ENCODE data around the gene SIN3A. TPM values are rescaled to one million over a fixed set of nuclear protein-coding genes. Genes with fewer than 3 reads are reported as not detected.
"Not testable (repeated sequence)": the region's sequence is repeated elsewhere in the genome, so short reads cannot be mapped to it uniquely, and the experiment has no call there.

The SIN3A gene
- total and polyA plus RNA-seq, 2 of the 8 experiments (the other 6 are each of a cell fraction or from before 2014, with no cell fraction given) = 69.5 to 109 TPM

- no peak for TF ChIP-seq EGR1 (IDR thresholded peaks at IDR 0.05; ENCODE audit: borderline replicate concordance, low read depth, low read length)
These were observed 61.6 kb downstream of the SIN3A start (continued) for GRCh38 chr15:75389791-75390382.

DNA sequence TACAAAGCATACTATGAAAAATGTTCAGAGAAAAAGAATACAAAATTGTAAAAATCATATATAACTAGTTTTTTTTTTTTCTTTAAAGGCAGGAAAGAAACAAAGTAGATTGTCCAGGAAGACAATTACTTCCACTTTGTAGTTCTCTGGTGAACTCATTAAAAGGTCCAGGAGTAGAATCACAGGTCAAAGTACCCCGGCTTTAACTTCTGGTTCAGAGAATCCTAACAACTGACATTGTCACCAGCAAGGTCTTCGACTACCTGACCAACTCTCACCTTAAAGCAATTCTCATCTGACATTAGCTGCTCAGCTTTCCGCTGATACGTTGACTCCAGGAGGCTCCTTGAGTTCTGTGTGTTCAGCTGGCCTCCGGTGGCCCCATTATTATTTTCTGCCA is 67.5 kb downstream of the SIN3A start:
- H3K9me3 ChIP-seq (ENCODE audit: insufficient read depth in 2 of 2, low read depth in 1 of 2, low read length in 1 of 2); H2BK15ac ChIP-seq (ENCODE audit: low read length); DNase-seq (ENCODE audit: low read depth in 1 of 2, low spot score in 2 of 2); H3K79me1 ChIP-seq (ENCODE audit: low read depth, low read length); POLR2A ChIA-PET (ENCODE audit: partially characterized antibody); H3K4me3 ChIP-seq (ENCODE audit: extremely low read depth in 1 of 4, insufficient read depth in 2 of 4, low read depth in 3 of 4, low read length in 4 of 4); H3K23me2 ChIP-seq (ENCODE audit: low read depth, low read length); H4K20me1 ChIP-seq (replicated peaks in 1 of 2; ENCODE audit: control insufficient read depth in 1 of 2, insufficient read depth in 2 of 2, low read length in 2 of 2); H3K4ac ChIP-seq (replicated peaks; ENCODE audit: insufficient read length, low read depth, low read length); H2BK120ac ChIP-seq (replicated peaks; ENCODE audit: low read depth, low read length); H3K14ac ChIP-seq (ENCODE audit: insufficient read length); H4K8ac ChIP-seq (ENCODE audit: extremely low read depth, insufficient read depth, low read length); FAIRE-seq; H3K27me3 ChIP-seq (replicated peaks in 1 of 4; ENCODE audit: control insufficient read depth in 3 of 4, extremely low read depth in 1 of 4, insufficient read depth in 3 of 4, low read length in 3 of 4); H2BK20ac ChIP-seq (ENCODE audit: low read length); H3K9ac ChIP-seq (replicated peaks in 1 of 4; ENCODE audit: extremely low read depth in 1 of 4, low read depth in 3 of 4, low read length in 3 of 4); H2BK12ac ChIP-seq (ENCODE audit: low read depth, low read length); H3K4me1 ChIP-seq (replicated peaks in 1 of 4; ENCODE audit: control insufficient read depth in 3 of 4, insufficient read depth in 4 of 4, low read length in 3 of 4); H3K27ac ChIP-seq (ENCODE audit: low read depth, low read length); H4K91ac ChIP-seq (replicated peaks; ENCODE audit: insufficient read length, low read length); H2BK5ac ChIP-seq (ENCODE audit: low read depth, low read length); H3K56ac ChIP-seq (replicated peaks; ENCODE audit: insufficient read length, low read depth, low read length); H4K5ac ChIP-seq (ENCODE audit: insufficient read length, low read depth, low read length); H3K4me2 ChIP-seq (ENCODE audit: insufficient read depth in 1 of 2, low read depth in 2 of 2, low read length in 2 of 2); H3K23ac ChIP-seq (ENCODE audit: insufficient read length); H3K79me2 ChIP-seq (ENCODE audit: control insufficient read depth in 1 of 2, insufficient read depth in 2 of 2, low read length in 2 of 2); H2AK5ac ChIP-seq (ENCODE audit: low read depth, low read length); H2AFZ ChIP-seq (ENCODE audit: low read length); H3K18ac ChIP-seq (ENCODE audit: extremely low read depth, low read length): not testable (repeated sequence)
- peaks cover 25 to 87% (median 59%) of the 10 kb centered on the region in 4 experiments for H3K36me3 ChIP-seq (ENCODE audit: control insufficient read depth in 2 of 4, insufficient read depth in 4 of 4, low read length in 3 of 4)
- CTCF ChIA-PET (ENCODE audit: partially characterized antibody) = interaction anchor here (0.7 kb wide), 1 partner anchor 124 kb away, joined by 3 read pairs; no protein-coding TSS in a partner anchor
- 98% methylated on average over 5 of the region's 5 CpGs; no CpG with 5 or more reads in 1 of the 2 experiments for WGBS, 2 experiments (ENCODE audit: extremely low coverage in 1 of 2, insufficient coverage in 1 of 2, insufficient read length in 1 of 2, insufficient replicate concordance in 2 of 2, low coverage in 1 of 2, low lambda C conversion rate in 2 of 2, missing lambda C conversion rate in 1 of 2)

All from H1 (cell line).